Measurements from ENCODE around the gene ETV3L. TPM values are rescaled to one million over a fixed set of nuclear protein-coding genes. Genes with fewer than 3 reads are reported as not detected.

Gene ETV3L
- total RNA-seq, 4 donors from 2014 or later: not detected

DNA sequence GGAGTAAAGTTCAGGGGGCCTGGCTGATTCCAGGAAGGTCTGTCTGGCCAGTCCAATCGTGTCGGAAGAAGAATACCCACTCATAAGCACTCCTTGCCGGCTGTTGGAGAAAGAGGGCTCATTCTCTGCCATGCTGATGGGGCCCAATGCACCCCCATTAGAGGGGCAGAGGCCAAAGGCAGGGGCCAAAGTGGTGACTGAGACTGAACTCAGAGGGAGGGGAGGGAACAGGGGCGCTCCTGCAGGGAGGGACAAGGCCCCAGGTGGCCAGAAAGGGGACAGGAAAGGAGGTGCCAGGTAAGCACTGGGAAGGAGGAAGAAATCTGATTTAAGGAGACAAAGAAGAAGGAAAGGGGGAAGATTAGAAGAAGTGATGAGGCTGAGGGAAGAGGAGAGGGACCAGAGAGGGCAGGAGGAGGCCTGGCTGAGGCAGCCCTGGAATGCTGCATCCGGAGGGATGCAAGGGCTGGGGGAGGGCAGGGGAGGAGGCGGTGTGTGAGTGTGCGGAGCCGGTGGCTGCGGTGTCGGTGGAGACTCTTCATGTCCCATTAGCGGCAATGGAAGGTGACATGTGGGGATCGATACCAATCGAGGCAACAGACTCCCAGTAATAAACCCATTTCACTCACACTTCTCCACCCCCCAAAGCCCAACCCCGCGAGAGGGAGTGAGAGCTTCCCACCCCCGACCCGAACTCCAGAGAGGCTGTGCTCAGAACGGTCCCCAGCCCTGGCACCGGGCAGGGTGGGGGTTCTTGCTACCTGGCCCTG, 12.0 kb upstream of the ETV3L start:
- no peak overlapping the region for H3K27ac ChIP-seq
- H3K4me1 ChIP-seq: peaks cover 0 to 2% (median 0%) of the 10 kb centered on the region in 3 donors
- intact Hi-C loops (cut with DNase I): no loop called here
- no peak overlapping the region for H3K4me3 ChIP-seq
- 72 to 73% methylated on average over 13 to 14 of the region's 19 CpGs for WGBS, 2 donors
- peaks cover 0 to 71% (median 0%) of the 10 kb centered on the region in 4 donors for H3K27me3 ChIP-seq
- TF ChIP-seq, protein P1, sequence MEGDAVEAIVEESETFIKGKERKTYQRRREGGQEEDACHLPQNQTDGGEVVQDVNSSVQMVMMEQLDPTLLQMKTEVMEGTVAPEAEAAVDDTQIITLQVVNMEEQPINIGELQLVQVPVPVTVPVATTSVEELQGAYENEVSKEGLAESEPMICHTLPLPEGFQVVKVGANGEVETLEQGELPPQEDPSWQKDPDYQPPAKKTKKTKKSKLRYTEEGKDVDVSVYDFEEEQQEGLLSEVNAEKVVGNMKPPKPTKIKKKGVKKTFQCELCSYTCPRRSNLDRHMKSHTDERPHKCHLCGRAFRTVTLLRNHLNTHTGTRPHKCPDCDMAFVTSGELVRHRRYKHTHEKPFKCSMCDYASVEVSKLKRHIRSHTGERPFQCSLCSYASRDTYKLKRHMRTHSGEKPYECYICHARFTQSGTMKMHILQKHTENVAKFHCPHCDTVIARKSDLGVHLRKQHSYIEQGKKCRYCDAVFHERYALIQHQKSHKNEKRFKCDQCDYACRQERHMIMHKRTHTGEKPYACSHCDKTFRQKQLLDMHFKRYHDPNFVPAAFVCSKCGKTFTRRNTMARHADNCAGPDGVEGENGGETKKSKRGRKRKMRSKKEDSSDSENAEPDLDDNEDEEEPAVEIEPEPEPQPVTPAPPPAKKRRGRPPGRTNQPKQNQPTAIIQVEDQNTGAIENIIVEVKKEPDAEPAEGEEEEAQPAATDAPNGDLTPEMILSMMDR (IDR thresholded peaks at IDR 0.05): no peak
- TF ChIP-seq POLR2A (IDR thresholded peaks at IDR 0.05): no peak
- no peaks in the 10 kb centered on the region for H3K9me3 ChIP-seq
- no peaks in the 10 kb centered on the region for H3K36me3 ChIP-seq
- DNase-seq: no peak

DNA sequence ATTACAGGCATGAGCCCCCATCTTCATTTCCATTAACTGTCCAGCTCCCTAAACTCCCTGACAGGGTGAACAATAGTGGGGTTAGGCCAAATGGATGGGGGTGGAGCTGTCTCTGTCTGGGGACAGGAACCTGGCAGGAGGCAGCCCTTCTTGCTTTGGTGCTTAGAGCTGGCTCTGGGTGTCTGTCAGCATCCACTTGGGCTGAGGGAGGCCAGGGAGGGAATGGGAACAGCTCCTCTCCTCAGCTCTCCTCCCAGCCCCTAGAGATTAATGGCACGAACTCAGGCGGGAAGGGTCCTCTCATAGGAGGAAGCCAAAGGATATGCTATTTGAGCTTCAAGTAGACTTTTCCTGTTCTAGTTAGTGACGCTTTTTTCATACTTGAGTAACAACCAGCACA, 11.1 kb upstream of the ETV3L start:
- TF ChIP-seq POLR2A (IDR thresholded peaks at IDR 0.05): no peak
- TF ChIP-seq, protein P1 (IDR thresholded peaks at IDR 0.05): no peak
- H3K36me3 ChIP-seq: no peaks in the 10 kb centered on the region
- intact Hi-C loops (cut with DNase I): no loop called here
- no peaks in the 10 kb centered on the region for H3K9me3 ChIP-seq
- peaks cover 0 to 9% (median 0%) of the 10 kb centered on the region in 3 donors for H3K4me1 ChIP-seq
- 84 to 97% methylated on average over 3 of the region's 3 CpGs for WGBS, 2 donors
- H3K27ac ChIP-seq: no peak overlapping the region
- no peak for DNase-seq
- H3K4me3 ChIP-seq: no peak overlapping the region
- H3K27me3 ChIP-seq: peaks cover 0 to 78% (median 0%) of the 10 kb centered on the region in 4 donors

DNA sequence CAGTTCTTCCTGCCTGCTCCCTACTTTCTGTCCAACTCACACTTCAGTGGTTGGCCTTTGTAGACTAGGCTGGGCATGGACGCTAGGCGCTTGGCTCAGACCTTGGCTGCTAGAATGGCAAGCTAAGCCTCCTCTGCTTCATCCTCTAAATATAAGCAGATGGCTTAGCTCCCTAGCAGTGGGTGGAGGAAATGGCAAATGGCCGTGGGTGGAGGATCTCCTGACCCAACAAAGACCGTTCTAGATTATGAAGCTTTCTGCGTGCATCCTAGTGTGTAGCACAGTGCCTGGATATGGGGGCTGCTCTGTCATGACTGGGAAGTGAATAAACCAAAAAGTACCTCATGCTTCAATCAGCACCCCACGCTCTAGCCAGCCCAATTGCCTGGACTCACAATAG, 10.4 kb upstream of the ETV3L start:
- Histone ChIP-seq H3K4me1 (peaks cover 0 to 9% (median 0%) of the 10 kb centered on the region in 3 donors), H3K27me3 (peaks cover 0 to 84% (median 0%) of the 10 kb centered on the region in 4 donors), H3K36me3 (no peaks in the 10 kb centered on the region), H3K27ac (no peak overlapping the region), H3K4me3 (no peak overlapping the region), H3K9me3 (no peaks in the 10 kb centered on the region)
- TF ChIP-seq POLR2A (IDR thresholded peaks at IDR 0.05): no peak
- TF ChIP-seq, protein P1 (IDR thresholded peaks at IDR 0.05): no peak
- intact Hi-C loops (cut with DNase I): no loop called here
- WGBS, 2 donors: 62 to 77% methylated on average over 6 of the region's 6 CpGs
- DNase-seq: no peak

DNA sequence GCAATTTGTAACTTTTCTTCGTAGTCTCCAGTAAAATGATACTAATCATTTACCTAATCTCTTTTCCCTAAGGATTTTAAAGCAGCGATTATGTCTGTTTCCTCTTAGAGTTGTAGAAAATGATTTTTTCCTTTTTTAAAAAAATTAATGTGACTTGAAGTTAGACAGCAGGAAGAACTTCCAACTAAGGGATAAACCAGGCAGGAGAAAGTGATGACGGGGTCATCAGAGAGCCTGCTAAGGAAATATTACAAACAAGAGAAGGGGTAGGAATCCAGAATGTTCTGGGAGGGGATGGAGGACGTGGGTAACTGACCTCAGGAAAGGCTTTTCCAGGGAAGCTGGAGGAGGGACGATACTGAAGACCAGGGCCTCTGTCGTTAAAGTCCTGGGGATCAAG, 8.8 kb upstream of the ETV3L start:
- intact Hi-C loops (cut with DNase I): no loop called here
- Histone ChIP-seq H3K4me1 (peaks cover 0 to 9% (median 0%) of the 10 kb centered on the region in 3 donors), H3K27me3 (peaks cover 0 to 82% (median 0%) of the 10 kb centered on the region in 4 donors), H3K36me3 (no peaks in the 10 kb centered on the region), H3K4me3 (no peak overlapping the region), H3K9me3 (no peaks in the 10 kb centered on the region), H3K27ac (no peak overlapping the region)
- DNase-seq: no peak
- no peak for TF ChIP-seq POLR2A (IDR thresholded peaks at IDR 0.05)
- TF ChIP-seq, protein P1 (IDR thresholded peaks at IDR 0.05): no peak
- WGBS, 2 donors: 70% methylated on average over 6 of the region's 6 CpGs

DNA sequence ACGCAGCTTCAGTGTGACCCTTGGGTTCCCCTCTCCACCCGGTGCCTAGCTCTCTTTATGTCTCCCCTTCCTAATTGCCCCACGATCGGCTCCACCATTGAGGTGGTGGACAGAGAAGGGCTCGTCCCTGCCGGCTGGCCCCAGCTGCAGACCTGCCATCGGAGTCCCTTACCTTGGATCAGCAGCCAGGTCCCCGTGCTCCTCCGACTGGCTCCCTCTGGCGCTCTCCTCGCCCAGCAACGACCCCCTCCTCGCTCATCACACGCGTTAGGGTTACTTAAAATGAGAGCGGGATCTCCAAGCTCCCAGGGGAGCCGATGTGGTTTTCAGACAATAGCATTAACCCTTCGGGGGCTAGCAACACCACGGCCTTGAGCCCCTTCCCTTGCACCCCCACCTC, 8.1 kb upstream of the ETV3L start:
- Histone ChIP-seq H3K4me3 (no peak overlapping the region), H3K27ac (no peak overlapping the region), H3K9me3 (no peaks in the 10 kb centered on the region), H3K36me3 (no peaks in the 10 kb centered on the region), H3K4me1 (peaks cover 0 to 9% (median 0%) of the 10 kb centered on the region in 3 donors), H3K27me3 (peaks cover 0 to 74% (median 0%) of the 10 kb centered on the region in 4 donors)
- intact Hi-C loops (cut with DNase I): no loop called here
- TF ChIP-seq, protein P1 (IDR thresholded peaks at IDR 0.05): no peak
- TF ChIP-seq POLR2A (IDR thresholded peaks at IDR 0.05): no peak
- WGBS, 2 donors: 54 to 55% methylated on average over 13 to 14 of the region's 19 CpGs
- no peak for DNase-seq
